ENCODE results near the gene KCTD11.

DNA sequence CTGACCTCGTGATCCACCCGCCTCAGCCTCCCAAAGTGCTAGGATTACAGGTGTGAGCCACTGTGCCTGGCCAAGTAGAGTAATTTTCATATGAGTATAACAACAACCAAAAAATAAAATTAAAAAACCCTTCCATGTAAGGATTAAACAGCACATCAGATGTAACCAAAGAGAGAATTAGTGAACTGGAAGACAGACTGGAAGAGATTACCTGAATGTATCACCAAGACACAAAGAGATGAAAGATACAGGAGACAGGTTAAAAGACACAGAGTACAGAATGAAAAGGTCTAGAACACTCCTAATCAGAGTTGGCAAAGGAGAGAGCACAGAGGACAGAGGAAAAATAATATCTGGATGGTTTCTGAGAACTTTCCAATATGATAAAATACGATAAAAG, 27.2 kb downstream of the KCTD11 start:
- TF ChIP-seq CTCF (IDR thresholded peaks at IDR 0.05; ENCODE audit: low read depth, low read length) (no peak), POLR2A (IDR thresholded peaks at IDR 0.05; ENCODE audit: extremely low read depth, insufficient read length) (no peak)
